ENCODE results near the gene PTPN4.

Gene PTPN4

DNA sequence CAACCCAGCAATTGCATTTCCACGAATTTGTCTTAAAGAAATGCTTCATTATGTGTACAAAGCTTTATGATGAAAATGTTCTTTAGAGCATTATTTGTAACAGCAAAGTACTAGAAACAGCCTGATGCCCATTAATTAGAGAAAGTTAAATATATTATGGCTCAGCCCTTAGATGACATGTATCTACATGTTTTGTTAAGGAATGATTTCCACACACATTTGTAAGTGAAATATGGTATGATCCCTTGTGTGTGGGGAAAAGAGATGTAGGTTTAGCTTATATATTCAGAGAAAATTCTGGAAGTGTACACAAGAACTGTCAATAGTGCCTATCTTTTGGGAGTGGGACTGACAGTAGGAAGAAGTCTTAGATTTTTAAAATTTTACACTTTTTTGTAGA, 3.8 kb upstream of the PTPN4 start:
- no peak overlapping the region for H3K4me3 ChIP-seq
- no peaks in the 10 kb centered on the region for H3K36me3 ChIP-seq
- H3K27me3 ChIP-seq: no peaks in the 10 kb centered on the region
- no peaks in the 10 kb centered on the region; a peak in 1 of 22 replicates for H4K20me1 ChIP-seq
- no peak overlapping the region for H3K4me2 ChIP-seq
- H3K27ac ChIP-seq: no peak overlapping the region
- H3K9ac ChIP-seq: no peak overlapping the region
- no peaks in the 10 kb centered on the region for H3K9me3 ChIP-seq (replicated peaks in 1 of 11)
- no peak for TF ChIP-seq Cebpa-rat (IDR thresholded peaks at IDR 0.05)
- H3K4me1 ChIP-seq: peaks cover 6 to 18% (median 10%) of the 10 kb centered on the region in 10 experiments; a peak in 17 of 20 replicates

DNA sequence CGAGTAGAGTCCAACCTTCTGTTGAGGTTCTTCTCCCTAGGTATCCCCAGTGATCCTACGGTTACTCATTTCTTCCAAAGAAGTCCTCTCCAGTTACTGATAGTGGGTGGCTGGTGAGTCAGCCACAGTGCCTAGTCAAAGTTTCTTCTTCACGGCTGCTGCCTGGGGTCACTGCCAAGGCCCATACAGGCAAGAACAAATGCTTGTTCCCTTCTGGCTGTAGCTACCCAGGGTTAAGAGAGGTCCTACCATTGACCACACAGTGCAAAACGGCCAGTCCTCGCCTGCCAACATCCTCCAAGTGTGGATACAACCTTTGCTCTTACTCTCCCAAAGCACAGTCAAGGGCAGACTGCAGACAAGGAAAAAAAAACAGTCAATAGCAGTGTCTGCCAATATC, 2.9 kb upstream of the PTPN4 start:
- Histone ChIP-seq H4K20me1 (no peaks in the 10 kb centered on the region; a peak in 1 of 22 replicates), H3K9me3 (replicated peaks in 1 of 11) (no peaks in the 10 kb centered on the region), H3K4me3 (no peak overlapping the region), H3K9ac (no peak overlapping the region), H3K27me3 (no peaks in the 10 kb centered on the region), H3K27ac (no peak overlapping the region), H3K4me2 (no peak overlapping the region), H3K36me3 (no peaks in the 10 kb centered on the region), H3K4me1 (peaks cover 13 to 26% (median 17%) of the 10 kb centered on the region in 10 experiments; a peak in 19 of 20 replicates)
- no peak for TF ChIP-seq Cebpa-rat (IDR thresholded peaks at IDR 0.05)

DNA sequence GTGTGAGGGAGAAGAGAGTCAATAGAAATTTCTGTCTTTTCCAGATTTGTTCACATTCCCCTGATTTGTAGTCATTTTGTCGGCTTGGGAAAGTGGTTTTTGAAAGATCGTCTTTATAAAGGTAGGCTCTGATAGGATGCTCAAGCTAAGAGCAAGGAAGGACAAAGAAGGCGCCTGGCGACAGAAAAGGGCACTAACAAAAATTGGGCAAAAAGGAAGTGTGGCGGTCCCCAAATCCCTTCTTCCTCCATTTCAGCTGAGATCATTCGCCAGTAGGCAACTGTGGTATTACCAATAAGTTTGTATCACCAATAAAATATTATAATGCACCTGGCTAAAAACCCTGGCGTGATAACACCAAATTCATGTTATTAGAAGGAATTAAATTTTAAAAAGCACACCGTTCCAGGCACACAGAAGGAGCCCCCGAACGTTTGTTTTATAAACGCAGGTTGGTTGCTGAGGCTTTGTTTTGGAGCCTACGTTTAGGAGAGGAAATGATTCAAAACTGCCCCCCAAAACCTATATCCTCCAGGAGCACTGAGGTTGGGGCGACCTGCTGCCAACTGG, 756 bp upstream of the PTPN4 start:
- Histone ChIP-seq H3K9ac (peak overlapping the region; percentile 83 to 93 (median 88)), H3K4me3 (peak overlapping the region; percentile 80 to 96 (median 92)), H3K27ac (peak overlapping the region; percentile 46 to 91 (median 86); a peak in 21 of 22 replicates), H3K9me3 (replicated peaks in 1 of 11) (no peaks in the 10 kb centered on the region), H3K36me3 (no peaks in the 10 kb centered on the region), H4K20me1 (no peaks in the 10 kb centered on the region; a peak in 2 of 22 replicates), H3K4me1 (peaks cover 7 to 38% (median 30%) of the 10 kb centered on the region in 10 experiments), H3K27me3 (no peaks in the 10 kb centered on the region), H3K4me2 (peak overlapping the region; percentile 55 to 93 (median 88))
- TF ChIP-seq Cebpa-rat (IDR thresholded peaks at IDR 0.05): no peak

DNA sequence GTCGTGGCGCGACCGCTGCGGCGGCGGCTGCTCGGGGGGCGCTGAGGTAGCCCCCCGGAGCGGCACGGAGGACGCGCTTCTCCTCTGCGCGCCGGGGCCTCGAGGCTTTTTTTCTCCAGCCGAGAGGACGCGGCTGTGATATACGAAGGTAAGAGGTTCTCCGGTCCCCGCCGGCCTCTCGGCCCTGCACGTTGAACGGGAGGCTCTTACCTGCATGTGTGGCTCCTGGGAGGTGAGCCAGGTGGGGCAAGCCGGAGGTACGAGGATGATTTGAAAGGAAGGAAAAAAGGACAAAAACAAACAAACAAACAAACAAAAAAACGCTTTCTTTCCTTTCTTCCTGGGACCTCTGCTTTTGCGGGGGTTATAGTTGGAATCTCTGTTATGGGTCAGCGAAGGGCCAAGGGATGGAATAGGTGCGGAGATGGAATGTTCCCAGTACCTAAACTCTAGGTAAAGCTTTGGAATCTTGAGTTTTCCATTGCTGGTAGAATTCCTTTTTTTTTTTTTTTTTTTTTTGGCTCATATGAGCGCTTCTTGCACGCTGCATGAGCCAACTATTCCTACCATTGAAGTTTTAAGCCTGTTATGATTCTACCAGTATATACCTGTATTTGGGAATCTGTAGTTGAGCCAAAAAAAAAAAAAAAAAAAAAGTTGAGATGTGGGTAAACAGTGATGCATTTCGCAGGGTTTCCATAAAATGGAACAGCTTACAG, 674 bp downstream of the PTPN4 start:
- TF ChIP-seq Cebpa-rat (IDR thresholded peaks at IDR 0.05): no peak
- peaks cover 6 to 38% (median 29%) of the 10 kb centered on the region in 10 experiments for H3K4me1 ChIP-seq
- H3K4me2 ChIP-seq: peak overlapping the region; percentile 81 to 95 (median 91)
- no peaks in the 10 kb centered on the region for H3K36me3 ChIP-seq
- H3K4me3 ChIP-seq: peak overlapping the region; percentile 80 to 96 (median 92)
- H3K9me3 ChIP-seq (replicated peaks in 1 of 11): peaks cover 0 to 4% (median 0%) of the 10 kb centered on the region in 11 experiments; a peak in 3 of 22 replicates
- H3K9ac ChIP-seq: peak overlapping the region; percentile 83 to 93 (median 88)
- no peaks in the 10 kb centered on the region; a peak in 2 of 22 replicates for H4K20me1 ChIP-seq
- peak overlapping the region; percentile 76 to 91 (median 87) for H3K27ac ChIP-seq
- H3K27me3 ChIP-seq: no peaks in the 10 kb centered on the region

DNA sequence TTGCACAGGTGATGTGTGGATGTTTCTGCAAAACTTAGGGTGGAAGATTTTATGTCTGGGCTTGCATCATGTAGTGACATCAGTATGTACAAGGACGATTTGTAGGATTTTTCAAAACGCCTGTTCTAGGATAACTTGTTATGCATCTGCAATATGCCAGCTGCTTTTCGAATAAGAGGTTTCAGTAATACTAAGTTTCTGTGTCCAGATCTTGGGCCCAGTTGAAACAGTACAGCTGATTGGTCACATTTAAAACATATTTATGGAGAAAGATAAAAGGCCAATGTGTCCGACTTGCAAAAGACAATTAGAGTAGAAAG, 1.2 kb downstream of the PTPN4 start:
- no peaks in the 10 kb centered on the region for H3K36me3 ChIP-seq
- no peaks in the 10 kb centered on the region for H3K27me3 ChIP-seq
- H3K27ac ChIP-seq: peak overlapping the region; percentile 12 to 91 (median 47); a peak in 18 of 22 replicates
- H3K4me1 ChIP-seq: peaks cover 6 to 38% (median 29%) of the 10 kb centered on the region in 10 experiments
- TF ChIP-seq Cebpa-rat (IDR thresholded peaks at IDR 0.05): no peak
- H3K4me2 ChIP-seq: peak overlapping the region; percentile 81 to 95 (median 91)
- no peaks in the 10 kb centered on the region; a peak in 2 of 22 replicates for H4K20me1 ChIP-seq
- peak overlapping the region; percentile 83 to 93 (median 88); a peak in 21 of 22 replicates for H3K9ac ChIP-seq
- peak overlapping the region; percentile 80 to 96 (median 92) for H3K4me3 ChIP-seq
- peaks cover 0 to 5% (median 0%) of the 10 kb centered on the region in 11 experiments; a peak in 3 of 22 replicates for H3K9me3 ChIP-seq (replicated peaks in 1 of 11)

DNA sequence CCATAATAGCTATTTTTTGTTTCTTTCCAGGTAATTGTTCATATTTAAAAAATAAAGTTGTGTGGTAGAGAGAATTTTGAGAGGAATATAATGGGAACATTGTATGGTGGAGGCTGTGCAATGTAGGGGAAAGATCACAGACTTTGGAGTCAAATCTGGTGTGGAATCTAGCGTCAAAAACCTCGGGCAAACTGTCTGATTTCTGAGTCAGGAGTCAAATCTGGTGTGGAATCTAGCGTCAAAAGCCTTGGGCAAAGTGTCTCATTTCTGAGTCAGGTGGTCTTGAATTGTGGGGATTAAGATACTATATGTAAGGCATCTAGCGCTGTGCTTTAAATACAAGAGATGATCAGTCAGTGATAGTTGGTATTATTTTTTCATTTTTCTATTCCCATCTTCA, 5.1 kb downstream of the PTPN4 start:
- Histone ChIP-seq H4K20me1 (peaks cover 0 to 16% (median 0%) of the 10 kb centered on the region in 11 experiments; a peak in 4 of 22 replicates), H3K36me3 (no peaks in the 10 kb centered on the region), H3K27ac (no peak overlapping the region), H3K4me3 (no peak overlapping the region), H3K9ac (no peak overlapping the region), H3K4me2 (no peak overlapping the region), H3K4me1 (peaks cover 0 to 32% (median 23%) of the 10 kb centered on the region in 10 experiments; a peak in 18 of 20 replicates), H3K27me3 (no peaks in the 10 kb centered on the region), H3K9me3 (replicated peaks in 1 of 11) (peaks cover 0 to 9% (median 0%) of the 10 kb centered on the region in 11 experiments; a peak in 3 of 22 replicates)
- TF ChIP-seq Cebpa-rat (IDR thresholded peaks at IDR 0.05): no peak

DNA sequence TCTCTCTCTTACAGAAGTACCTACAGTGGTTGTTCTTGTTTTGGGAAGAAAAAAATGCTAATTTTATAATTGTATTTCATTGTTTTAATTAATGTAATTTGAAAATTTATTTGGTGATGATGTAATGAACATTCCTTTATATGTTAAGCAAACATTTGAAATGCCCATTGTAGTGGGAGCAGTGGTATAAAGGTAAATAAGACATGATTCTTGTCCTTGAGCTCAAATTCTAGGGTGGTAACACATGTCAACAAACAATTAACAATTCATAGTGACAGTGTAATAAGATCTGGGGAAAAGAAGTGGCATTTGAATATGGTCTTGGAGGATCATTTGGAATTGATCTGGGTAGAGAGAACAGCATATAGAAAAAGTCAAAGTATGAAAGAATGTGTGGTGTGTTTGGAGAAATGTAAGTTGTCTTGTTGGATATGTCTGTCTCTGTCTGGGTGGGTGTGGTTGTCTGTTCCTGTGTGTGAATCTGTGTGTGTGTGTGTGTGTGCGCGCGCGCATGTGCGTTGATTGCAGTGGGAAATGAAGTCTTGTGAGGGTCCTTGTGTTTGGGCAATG, 5.8 kb downstream of the PTPN4 start:
- Histone ChIP-seq H3K27ac (no peak overlapping the region), H3K9ac (no peak overlapping the region), H3K36me3 (no peaks in the 10 kb centered on the region), H3K4me1 (peaks cover 0 to 32% (median 23%) of the 10 kb centered on the region in 10 experiments; a peak in 18 of 20 replicates), H3K4me3 (no peak overlapping the region), H4K20me1 (peaks cover 0 to 16% (median 0%) of the 10 kb centered on the region in 11 experiments; a peak in 4 of 22 replicates), H3K27me3 (no peaks in the 10 kb centered on the region), H3K4me2 (no peak overlapping the region), H3K9me3 (replicated peaks in 1 of 11) (peaks cover 0 to 9% (median 0%) of the 10 kb centered on the region in 11 experiments; a peak in 3 of 22 replicates)
- TF ChIP-seq Cebpa-rat (IDR thresholded peaks at IDR 0.05): no peak

DNA sequence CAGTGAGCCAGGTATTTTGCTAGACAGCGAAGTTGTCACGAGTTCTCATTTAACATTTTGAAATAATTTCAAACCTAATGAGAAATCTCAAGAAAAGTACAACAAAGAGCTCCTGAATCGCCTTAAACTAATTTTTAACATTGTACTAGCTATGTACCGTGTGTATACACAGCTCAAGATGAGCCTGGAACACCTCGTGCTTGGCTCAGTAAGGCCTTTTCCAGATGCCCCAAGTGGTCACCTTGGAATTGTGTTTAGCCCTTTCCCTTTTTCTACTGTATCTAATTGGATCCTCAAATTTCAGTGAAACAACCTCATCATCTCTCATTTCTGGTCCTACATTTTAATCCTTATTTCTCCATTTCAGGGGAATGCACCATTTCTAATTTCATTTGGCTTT, 7.2 kb downstream of the PTPN4 start:
- no peak overlapping the region for H3K27ac ChIP-seq
- H3K36me3 ChIP-seq: peaks cover 0 to 8% (median 0%) of the 10 kb centered on the region in 11 experiments; a peak in 1 of 22 replicates
- no peak overlapping the region for H3K4me2 ChIP-seq
- TF ChIP-seq Cebpa-rat (IDR thresholded peaks at IDR 0.05): no peak
- H3K9me3 ChIP-seq (replicated peaks in 1 of 11): peaks cover 0 to 14% (median 0%) of the 10 kb centered on the region in 11 experiments; a peak in 5 of 22 replicates
- peaks cover 0 to 20% (median 13%) of the 10 kb centered on the region in 10 experiments; a peak in 18 of 20 replicates for H3K4me1 ChIP-seq
- H3K9ac ChIP-seq: no peak overlapping the region
- H3K4me3 ChIP-seq: no peak overlapping the region
- peaks cover 0 to 20% (median 0%) of the 10 kb centered on the region in 11 experiments; a peak in 3 of 22 replicates for H4K20me1 ChIP-seq
- H3K27me3 ChIP-seq: no peaks in the 10 kb centered on the region

DNA sequence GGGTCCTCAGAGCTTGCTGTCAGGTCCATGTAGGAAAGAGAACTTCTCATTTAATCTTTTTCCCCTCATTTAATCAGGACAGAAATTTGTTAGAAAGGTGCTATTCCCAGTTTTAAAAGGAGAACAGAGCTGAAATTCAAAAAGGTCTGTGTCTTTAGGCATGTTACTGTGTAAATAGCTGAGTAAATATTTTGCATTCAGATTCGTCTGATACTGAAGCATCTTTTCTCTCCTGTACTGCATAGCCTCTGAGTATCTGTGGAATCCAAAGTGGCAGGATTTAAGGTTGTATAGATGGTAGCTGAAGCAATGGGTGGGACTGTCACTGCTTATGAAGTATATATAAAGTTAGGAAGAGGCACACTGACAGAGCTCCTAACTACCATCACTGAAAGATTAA, 9.0 kb downstream of the PTPN4 start:
- Histone ChIP-seq H4K20me1 (peaks cover 0 to 20% (median 0%) of the 10 kb centered on the region in 11 experiments; a peak in 3 of 22 replicates), H3K36me3 (peaks cover 0 to 8% (median 3%) of the 10 kb centered on the region in 11 experiments; a peak in 5 of 22 replicates), H3K9ac (no peak overlapping the region), H3K4me3 (no peak overlapping the region), H3K4me2 (no peak overlapping the region), H3K27me3 (no peaks in the 10 kb centered on the region), H3K9me3 (replicated peaks in 1 of 11) (peaks cover 0 to 28% (median 14%) of the 10 kb centered on the region in 11 experiments; a peak in 13 of 22 replicates), H3K27ac (no peak overlapping the region), H3K4me1 (peaks cover 0 to 4% (median 0%) of the 10 kb centered on the region in 10 experiments; a peak in 5 of 20 replicates)
- no peak for TF ChIP-seq Cebpa-rat (IDR thresholded peaks at IDR 0.05)
